GM23338 (cell line): ENCODE data around the gene DOCK2. TPM values are rescaled to one million over a fixed set of nuclear protein-coding genes. Genes with fewer than 3 reads are reported as not detected.

Experiments
- ATAC-seq: fragments of 200-7000 bp; cut with Tn5 transposase; 3 replicates; pipeline ENCODE4 v1.9.1; 2020
- DNase-seq: peaks from one replicate; pipeline ENCODE4 v3.0.0-alpha.2; 2015; ENCODE audit warnings: low spot score
- H2AFZ ChIP-seq: fragments of 200-600 bp; sonication (generic); 2 replicates; pipeline ENCODE4 v1.8.0; 2016; ENCODE audit warnings: antibody characterized with exemption, mild to moderate bottlenecking, moderate library complexity
- H3F3A ChIP-seq: fragments of 200-600 bp; sonication (generic); replicated peaks from 2 replicates; pipeline ENCODE4 v1.8.0; 2017; ENCODE audit warnings: antibody characterized with exemption, mixed run types, low read depth
- H3K27ac ChIP-seq: fragments of 200-600 bp; sonication (generic); 2 replicates; pipeline ENCODE4 v1.6.1; 2016; ENCODE audit warnings: low read depth
- H3K27me3 ChIP-seq: fragments of 200-600 bp; sonication (generic); 2 replicates; pipeline ENCODE4 v1.8.0; 2016; ENCODE audit warnings: mild to moderate bottlenecking, mixed run types, moderate library complexity; ENCODE audit not compliant: insufficient read depth
- H3K36me3 ChIP-seq: fragments of 200-600 bp; sonication (generic); 2 replicates; pipeline ENCODE4 v1.8.0; 2016; ENCODE audit warnings: mild to moderate bottlenecking; ENCODE audit not compliant: insufficient read depth
- H3K4me1 ChIP-seq: fragments of 200-600 bp; sonication (generic); 2 replicates; pipeline ENCODE4 v1.8.0; 2016; ENCODE audit warnings: mild to moderate bottlenecking, moderate library complexity; ENCODE audit not compliant: insufficient read depth
- H3K4me2 ChIP-seq: fragments of 200-600 bp; sonication (generic); 2 replicates; pipeline ENCODE4 v1.7.1; 2017; ENCODE audit warnings: mixed run types
- H3K4me3 ChIP-seq: fragments of 200-600 bp; sonication (generic); 2 replicates; pipeline ENCODE4 v1.6.1; 2016; ENCODE audit warnings: mixed run types
- H3K79me2 ChIP-seq: fragments of 200-600 bp; sonication (generic); replicated peaks from 2 replicates; pipeline ENCODE4 v1.8.0; 2017; ENCODE audit warnings: mild to moderate bottlenecking; ENCODE audit not compliant: insufficient read depth
- H3K9me2 ChIP-seq: fragments of 200-600 bp; sonication (generic); 2 replicates; pipeline ENCODE4 v1.8.0; 2017; ENCODE audit not compliant: insufficient read depth
- H4K20me1 ChIP-seq: fragments of 200-600 bp; sonication (generic); replicated peaks from 2 replicates; pipeline ENCODE4 v1.8.0; 2017; ENCODE audit warnings: mild to moderate bottlenecking; ENCODE audit not compliant: insufficient read depth
- H3K27ac Mint-ChIP-seq: 2 replicates; pipeline ENCODE4 v1.8.0; 2020; ENCODE audit warnings: inconsistent platforms, mild to moderate bottlenecking, moderate library complexity, mixed read lengths
- H3K27me3 Mint-ChIP-seq: 3 replicates; pipeline ENCODE4 v1.8.0; 2022; ENCODE audit warnings: low read depth, mild to moderate bottlenecking, moderate library complexity, mixed read lengths, inconsistent platforms; ENCODE audit not compliant: insufficient read depth, poor library complexity
- H3K36me3 Mint-ChIP-seq: 3 replicates; pipeline ENCODE4 v1.8.0; 2021; ENCODE audit warnings: low read depth, mild to moderate bottlenecking, inconsistent platforms, moderate library complexity, mixed read lengths
- H3K4me1 Mint-ChIP-seq: 3 replicates; pipeline ENCODE4 v1.8.0; 2020; ENCODE audit warnings: mild to moderate bottlenecking, inconsistent platforms, mixed read lengths
- H3K4me3 Mint-ChIP-seq: 3 replicates; pipeline ENCODE4 v1.8.0; 2021; ENCODE audit warnings: moderate library complexity, mild to moderate bottlenecking, inconsistent platforms, mixed read lengths
- H3K9me3 Mint-ChIP-seq: 3 replicates; pipeline ENCODE4 v1.8.0; 2020; ENCODE audit warnings: moderate library complexity, mild to moderate bottlenecking, inconsistent platforms, mixed read lengths
- CREB1 ChIP-seq: fragments of 250-450 bp; sonication (Bioruptor Pico); IDR thresholded peaks from 2 replicates; pipeline ENCODE4 v1.5.0; 2020; ENCODE audit warnings: low read depth, mild to moderate bottlenecking, moderate library complexity
- EZH2 ChIP-seq: fragments of 200-600 bp; sonication (generic); IDR thresholded peaks from one replicate; pipeline ENCODE4 v1.8.0; 2017; ENCODE audit warnings: antibody characterized with exemption, mild to moderate bottlenecking, low read depth; ENCODE audit not compliant: unreplicated experiment
- JUNB ChIP-seq: IDR thresholded peaks from one replicate; pipeline ENCODE4 v1.6.1; 2016; ENCODE audit warnings: antibody characterized with exemption; ENCODE audit not compliant: unreplicated experiment
- NANOG ChIP-seq: IDR thresholded peaks from 2 replicates; pipeline ENCODE4 v1.6.1; 2016; ENCODE audit warnings: antibody characterized with exemption, borderline replicate concordance
- REST ChIP-seq: IDR thresholded peaks from one replicate; pipeline ENCODE4 v1.6.1; 2018; ENCODE audit warnings: antibody characterized with exemption; ENCODE audit not compliant: unreplicated experiment
- ZNF114 ChIP-seq: fragments of 250-450 bp; sonication (Bioruptor Pico); IDR thresholded peaks from 2 replicates; pipeline ENCODE4 v1.5.0; 2020; ENCODE audit warnings: mild to moderate bottlenecking, moderate library complexity
- ZNF331 ChIP-seq: fragments of 250-450 bp; sonication (Bioruptor Pico); IDR thresholded peaks from 2 replicates; pipeline ENCODE4 v1.5.0; 2020; ENCODE audit warnings: low read depth, mild to moderate bottlenecking, moderate library complexity
- ZNF462 ChIP-seq: fragments of 250-450 bp; sonication (Bioruptor Pico); IDR thresholded peaks from 2 replicates; pipeline ENCODE4 v1.5.0; 2020; ENCODE audit warnings: mild to moderate bottlenecking, moderate library complexity
- polyA plus RNA-seq: library from polyadenylated mRNA; unstranded; fragments of >200 nt; fragmentation: Nextera tagmentation; extraction: Ambion mirVana; gene quantifications from 2 replicates; pipeline ENCODE4 v1.2.1, GENCODE V29; 2016
- total RNA-seq: library from RNA; depleted of rRNA; stranded (reverse); fragments of >200 nt; shearing (Covaris generic); gene quantifications from 2 replicates; pipeline ENCODE4 v1.2.3, GENCODE V29; 2014

The DOCK2 gene
- total and polyA plus RNA-seq, 2 experiments from 2014 or later: 3.7 to 9.4 TPM

- Histone ChIP-seq H2AFZ (no peak overlapping the region), H3F3A (no peaks in the 10 kb centered on the region), H3K9me2 (no peaks in the 10 kb centered on the region), H3K4me1 (peaks cover 20% of the 10 kb centered on the region), H3K79me2 (no peaks in the 10 kb centered on the region), H4K20me1 (peaks cover 3% of the 10 kb centered on the region; the same call in 1 of the 2 replicates), H3K4me3 (no peak overlapping the region), H3K36me3 (no peaks in the 10 kb centered on the region), H3K4me2 (no peak overlapping the region), H3K27ac (no peak overlapping the region), H3K27me3 (no peaks in the 10 kb centered on the region)
- H3K27ac Mint-ChIP-seq: peak overlapping the region; percentile 38; the same call in 1 of the 2 replicates
- peaks cover 22% of the 10 kb centered on the region; the same call in 2 of the 3 replicates for H3K4me1 Mint-ChIP-seq
- no peaks in the 10 kb centered on the region for H3K36me3 Mint-ChIP-seq
- peaks cover 2% of the 10 kb centered on the region for H3K27me3 Mint-ChIP-seq
- DNase-seq (no peak), ATAC-seq (no peak)
- H3K4me3 Mint-ChIP-seq: no peak overlapping the region
- no peaks in the 10 kb centered on the region for H3K9me3 Mint-ChIP-seq
- no peak for TF ChIP-seq NANOG
- no peak for TF ChIP-seq EZH2
- no peak for TF ChIP-seq JUNB
- no peak for TF ChIP-seq REST
- TF ChIP-seq ZNF462 (CRISPR knock-in tag): no peak
- TF ChIP-seq CREB1 (CRISPR knock-in tag): no peak
- TF ChIP-seq ZNF331: no peak
- no peak for TF ChIP-seq ZNF114 (CRISPR knock-in tag)
These were observed 125.4 kb downstream of the DOCK2 start for GRCh38 chr5:169762338-169763095.
